Measurements from ENCODE around the gene SLC25A34.
"Not testable (repeated sequence)": the region's sequence is repeated elsewhere in the genome, so short reads cannot be mapped to it uniquely, and the experiment has no call there.

Gene SLC25A34

GRCh38 chr1:15736038-15736891, at the start of gene SLC25A34:
Gene SLC25A34, plus strand, starts transcription at chr1:15736258. Its CDS starts 228 bp downstream, at chr1:15736486.
- DNase-seq: peak in 11 of 56 donors; percentile 5 to 46 (median 16)

- no peak for DNase-seq
Measured at GRCh38 chr1:15687446-15687845, 48.6 kb upstream of the SLC25A34 start.

- no peak for DNase-seq
Measured at GRCh38 chr1:15690317-15690716, 45.7 kb upstream of the SLC25A34 start.

GRCh38 chr1:15691434-15692032, 44.5 kb upstream of the SLC25A34 start:
- peak in 5 of 56 donors; percentile 3 to 29 (median 8) for DNase-seq

GRCh38 chr1:15692121-15692682, 43.9 kb upstream of the SLC25A34 start:
- DNase-seq: no peak

GRCh38 chr1:15693371-15693770, 42.7 kb upstream of the SLC25A34 start:
- DNase-seq: no peak

- DNase-seq: peak in 39 of 56 donors; percentile 9 to 80 (median 36)
Measured at GRCh38 chr1:15696956-15697521, 39.0 kb upstream of the SLC25A34 start.

- no peak for DNase-seq
Measured at GRCh38 chr1:15698201-15698600, 37.9 kb upstream of the SLC25A34 start.

- DNase-seq: not testable (repeated sequence)
Measured at GRCh38 chr1:15699321-15699720, 36.7 kb upstream of the SLC25A34 start.

- DNase-seq: no peak
Measured at GRCh38 chr1:15700508-15700907, 35.5 kb upstream of the SLC25A34 start.

- no peak for DNase-seq
Measured at GRCh38 chr1:15701784-15702183, 34.3 kb upstream of the SLC25A34 start.

- peak in 3 of 56 donors; percentile 10 to 51 (median 41) for DNase-seq
Measured at GRCh38 chr1:15702722-15703550, 33.1 kb upstream of the SLC25A34 start.

- peak in 53 of 56 donors; percentile 5 to 89 (median 62) for DNase-seq
Measured at GRCh38 chr1:15703562-15703961, 32.5 kb upstream of the SLC25A34 start.

- DNase-seq: no peak
Measured at GRCh38 chr1:15704526-15705183, 31.4 kb upstream of the SLC25A34 start.

GRCh38 chr1:15705184-15705566, 30.9 kb upstream of the SLC25A34 start:
- DNase-seq: no peak

- DNase-seq: no peak
Measured at GRCh38 chr1:15706751-15707150, 29.3 kb upstream of the SLC25A34 start.

GRCh38 chr1:15707239-15707925, 28.7 kb upstream of the SLC25A34 start:
- DNase-seq: no peak

- no peak for DNase-seq
Measured at GRCh38 chr1:15708486-15709137, 27.4 kb upstream of the SLC25A34 start.

- DNase-seq: no peak
Measured at GRCh38 chr1:15709226-15709625, 26.8 kb upstream of the SLC25A34 start.

All from nucleus accumbens (tissue), 56 donors.